GM12878 (cell line): Measurements from ENCODE around the gene SLC25A48. TPM values are rescaled to one million over a fixed set of nuclear protein-coding genes. Genes with fewer than 3 reads are reported as not detected.
"Not testable (repeated sequence)": the region's sequence is repeated elsewhere in the genome, so short reads cannot be mapped to it uniquely, and the experiment has no call there.

Experiments used
- ATAC-seq: fragments of 200-7000 bp; cut with Tn5 transposase; 3 replicates; pipeline ENCODE4 v1.9.1; 2020; ENCODE audit warnings: mild to moderate bottlenecking, moderate library complexity
- BruUV-seq: library from RNA; stranded (reverse); fragments of 400-500 nt; replicated peaks from 2 replicates; lab custom pipeline; 2021; lab: Mats Ljungman, UMichigan
- CTCF ChIA-PET: fragments of 300-600 bp; sonication (Branson Sonifier 250); formaldehyde crosslinking; extraction: SDS; loops from one replicate; lab custom pipeline; 2021; ENCODE audit warnings: inconsistent platforms; lab: Yijun Ruan, JAX
- POLR2A ChIA-PET: fragments of 350-600 bp; formaldehyde crosslinking; extraction: SDS; loops from one replicate; lab custom pipeline; 2021; ENCODE audit warnings: inconsistent platforms; lab: Charles Lee
- RAD21 ChIA-PET: fragments of 300-600 bp; sonication (Branson Sonifier 250); formaldehyde crosslinking; loops from one replicate; lab custom pipeline; 2023; ENCODE audit warnings: antibody characterized with exemption; ENCODE audit not compliant: unreplicated experiment; lab: Charles Lee
- SMC1A ChIA-PET: fragments of 300-600 bp; sonication (Branson Sonifier 250); formaldehyde crosslinking; loops from one replicate; lab custom pipeline; 2023; ENCODE audit not compliant: unreplicated experiment, uncharacterized antibody; lab: Charles Lee
- DNase-seq: peaks from one replicate; pipeline ENCODE4 v3.0.0-alpha.2; 2011; ENCODE audit warnings: low read depth, low spot score
- FAIRE-seq: peaks from 3 replicates; lab custom pipeline; 2011; peaks lifted over from hg19 to GRCh38; lab: Jason Lieb, UNC
- H2AFZ ChIP-seq: 2 replicates; pipeline ENCODE4 v1.6.0; 2011; ENCODE audit warnings: low read depth, low read length, control low read depth; ENCODE audit not compliant: control insufficient read depth
- H3K27ac ChIP-seq: 2 replicates; pipeline ENCODE4 v1.5.1; 2011; ENCODE audit warnings: control low read depth; ENCODE audit not compliant: control insufficient read depth, insufficient read depth
- H3K27me3 ChIP-seq, 2 experiments: replicated peaks in 1 of 2; 2 replicates each; pipeline versions ENCODE4 v1.6.0 to v1.6.1; 2011; ENCODE audit warnings: low read length in 1 of 2; ENCODE audit not compliant: control insufficient read depth in 2 of 2, insufficient read depth in 2 of 2
- H3K36me3 ChIP-seq, 2 experiments: 2 replicates each; pipeline ENCODE4 v1.5.1; 2011; ENCODE audit warnings: low read length in 1 of 2; ENCODE audit not compliant: control insufficient read depth in 2 of 2, insufficient read depth in 2 of 2
- H3K4me1 ChIP-seq: 2 replicates; pipeline ENCODE4 v1.6.1; 2011; ENCODE audit warnings: mild to moderate bottlenecking, low read length, moderate library complexity, mixed read lengths; ENCODE audit not compliant: control insufficient read depth, insufficient read depth
- H3K4me2 ChIP-seq: 2 replicates; pipeline ENCODE4 v1.6.0; 2011; ENCODE audit warnings: control low read depth; ENCODE audit not compliant: control insufficient read depth, insufficient read depth
- H3K4me3 ChIP-seq: fragments of 200-600 bp; sonication (generic); 2 replicates; pipeline ENCODE4 v1.5.1; 2016
- H3K79me2 ChIP-seq: 2 replicates; pipeline ENCODE4 v1.6.0; 2011; ENCODE audit warnings: low read length; ENCODE audit not compliant: control insufficient read depth, insufficient read depth
- H3K9ac ChIP-seq: 2 replicates; pipeline ENCODE4 v1.8.0; 2011; ENCODE audit warnings: low read length, control low read depth, mixed read lengths; ENCODE audit not compliant: control insufficient read depth, insufficient read depth
- H3K9me3 ChIP-seq: replicated peaks from 3 replicates; pipeline ENCODE4 v1.5.1; 2011; ENCODE audit warnings: mild to moderate bottlenecking, low read length; ENCODE audit not compliant: control insufficient read depth, insufficient read depth
- H4K20me1 ChIP-seq: 2 replicates; pipeline ENCODE4 v1.6.0; 2011; ENCODE audit not compliant: control insufficient read depth, insufficient read depth
- ATF2 ChIP-seq: IDR thresholded peaks from 2 replicates; pipeline ENCODE4 v1.6.1; 2012; ENCODE audit warnings: low read length, inconsistent platforms
- EED ChIP-seq: sonication (generic); IDR thresholded peaks from 2 replicates; pipeline ENCODE4 v1.6.1; 2016; ENCODE audit warnings: antibody characterized with exemption, low read depth
- FOXM1 ChIP-seq: IDR thresholded peaks from 2 replicates; pipeline ENCODE4 v1.6.1; 2012; ENCODE audit warnings: low read depth, mild to moderate bottlenecking, inconsistent platforms, low read length, moderate library complexity
- IKZF1 ChIP-seq: fragments of 450-650 bp; conservative IDR thresholded peaks from 2 replicates; pipeline ENCODE4 v1.6.1; 2017; ENCODE audit warnings: antibody characterized with exemption, mild to moderate bottlenecking
- MAX ChIP-seq: IDR thresholded peaks from 2 replicates; pipeline ENCODE4 v1.6.1; 2012; ENCODE audit warnings: low read depth, low read length, improper control_type of control experiment
- RUNX3 ChIP-seq: IDR thresholded peaks from 2 replicates; pipeline ENCODE4 v1.6.1; 2012; ENCODE audit warnings: low read length, inconsistent platforms
- TCF7 ChIP-seq: IDR thresholded peaks from 2 replicates; pipeline ENCODE4 v1.6.1; 2014; ENCODE audit warnings: antibody characterized with exemption, borderline replicate concordance
- YBX1 ChIP-seq: fragments of 450-650 bp; IDR thresholded peaks from 2 replicates; pipeline ENCODE4 v1.6.1; 2016; ENCODE audit warnings: antibody characterized with exemption
- ZNF687 ChIP-seq: fragments of 450-650 bp; IDR thresholded peaks from 2 replicates; pipeline ENCODE4 v1.6.1; 2017; ENCODE audit warnings: mild to moderate bottlenecking, moderate library complexity
- ZSCAN29 ChIP-seq: fragments of 450-650 bp; IDR thresholded peaks from 2 replicates; pipeline ENCODE4 v1.6.1; 2017; ENCODE audit warnings: mild to moderate bottlenecking, moderate library complexity
- WGBS: methylation state at CpG from one replicate; pipeline ENCODE4 v1.1.6; 2016; ENCODE audit warnings: low lambda C conversion rate; ENCODE audit not compliant: insufficient replicate concordance, insufficient coverage; ENCODE audit errors: missing lambda C conversion rate; 5-methylcytosine and 5-hydroxymethylcytosine counted together
- in situ Hi-C: fragments of 300-500 bp; cut with MboI; formaldehyde crosslinking; loops from 9 replicates; pipeline ENCODE4 v1.14.3; 2018; ENCODE audit warnings: mixed read lengths
- intact Hi-C: fragments of 100-400 bp; cut with micrococcal nuclease; formaldehyde crosslinking; loops from one replicate; pipeline ENCODE4 v1.14.2; 2022; ENCODE audit not compliant: unreplicated experiment
- polyA plus RNA-seq, 11 experiments: library from polyadenylated mRNA; depleted of rRNA in 4 of 11; unstranded in 6 of 11; stranded (reverse) in 5 of 11; fragments of >200 nt; fragmentation: Nextera tagmentation in 4 of 11; fragmentation: Illumina TruSeq in 1 of 11; extraction: Ambion mirVana in 4 of 11; extraction: Trizol in 1 of 11; gene quantifications; 1 replicate in 1 of 11; 2 replicates in 10 of 11; pipeline versions ENCODE4 v1.2.1 to v1.2.3, GENCODE V29; 2011 to 2016; ENCODE audit warnings: inconsistent platforms in 2 of 11, missing spikeins in 2 of 11, low read depth in 1 of 11
- total RNA-seq, 4 experiments: library from RNA; depleted of rRNA in 3 of 4; stranded (reverse); fragments of >200 nt in 3 of 4; fragmentation: Illumina TruSeq in 1 of 4; extraction: Trizol in 1 of 4; gene quantifications; 2 replicates each; pipeline versions ENCODE4 v1.2.1 to v1.2.3, GENCODE V29; 2013 to 2021

SLC25A48 gene
- total and polyA plus RNA-seq, 10 of the 15 experiments (the other 5 are each of a cell fraction or from before 2014, with no cell fraction given) = 0.06 TPM; not detected in 9

DNA sequence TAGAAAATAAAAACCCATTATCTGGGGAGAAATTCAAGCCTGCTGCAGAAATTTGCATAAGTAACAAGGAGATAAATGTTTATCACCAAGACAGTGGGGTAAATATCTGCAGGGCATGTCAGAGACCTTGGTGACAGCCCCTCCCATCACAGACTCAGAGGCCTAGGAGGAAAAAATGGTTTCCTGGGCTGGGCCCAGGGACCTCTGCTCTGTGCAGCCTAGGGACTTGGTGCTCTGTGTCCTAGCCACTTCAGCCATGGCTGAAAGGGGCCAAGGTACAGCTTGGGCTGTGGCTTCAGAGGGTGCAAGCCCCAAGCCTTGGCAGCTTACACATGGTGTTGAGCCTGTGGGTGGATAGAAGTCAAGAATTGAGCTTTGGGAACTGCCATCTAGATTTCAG is 3.9 kb downstream of the SLC25A48 start:
- FAIRE-seq, in situ Hi-C loops: not testable (repeated sequence)

GRCh38 chr5:135839566-135839965 is 5.1 kb downstream of the SLC25A48 start:
- H3K27me3 ChIP-seq = peaks cover 0 to 7% of the 10 kb centered on the region in 2 experiments; a peak in 2 of 4 replicates
- in situ Hi-C loops = no loop called here
- H2AFZ ChIP-seq = no peak overlapping the region
- H3K79me2 ChIP-seq = no peaks in the 10 kb centered on the region
- H3K9ac ChIP-seq = no peak overlapping the region
- intact Hi-C loops = no loop called here
- no peaks in the 10 kb centered on the region; the same call in 2 of the 3 replicates for H3K9me3 ChIP-seq
- no peaks in the 10 kb centered on the region for H3K36me3 ChIP-seq
- ChIA-PET POLR2A (no interaction called here), RAD21 (no interaction called here), SMC1A (interaction anchor here (1.0 to 1.2 kb wide), 2 partner anchors 9 to 278 kb away, joined by 3 read pairs; no protein-coding TSS in a partner anchor), CTCF (interaction anchor here (1.4 to 1.5 kb wide), 2 partner anchors 10 to 279 kb away, joined by 3 to 5 read pairs; no protein-coding TSS in a partner anchor)
- H4K20me1 ChIP-seq = no peaks in the 10 kb centered on the region
- H3K4me2 ChIP-seq = no peak overlapping the region
- no TSS peak for BruUV-seq
- WGBS = 0% methylated on average over 4 of the region's 4 CpGs
- no peak overlapping the region for H3K4me3 ChIP-seq
- ATAC-seq (no peak), FAIRE-seq (no peak), DNase-seq (no peak)
- no peak overlapping the region for H3K27ac ChIP-seq
- H3K4me1 ChIP-seq = no peaks in the 10 kb centered on the region
- TF ChIP-seq EED (no peak), ZNF687 (no peak), MAX (no peak), YBX1 (no peak), TCF7 (no peak), ATF2 (no peak), RUNX3 (no peak), FOXM1 (no peak), ZSCAN29 (no peak), IKZF1 (no peak)

More for the DNA sequence above, 3.9 kb downstream of the SLC25A48 start:
- H3K27ac ChIP-seq, H3K4me1 ChIP-seq, intact Hi-C loops, POLR2A ChIA-PET, RAD21 ChIA-PET, H3K79me2 ChIP-seq, H2AFZ ChIP-seq, H3K36me3 ChIP-seq, ATAC-seq, H3K9ac ChIP-seq, H3K9me3 ChIP-seq, DNase-seq, BruUV-seq, H4K20me1 ChIP-seq, H3K4me3 ChIP-seq, H3K4me2 ChIP-seq: not testable (repeated sequence)
- CTCF ChIA-PET = interaction anchor here (1.4 kb wide), 1 partner anchor 8 kb away, joined by 3 read pairs; no protein-coding TSS in a partner anchor
- SMC1A ChIA-PET = interaction anchor here (1.2 kb wide), 1 partner anchor 8 kb away, joined by 3 read pairs; no protein-coding TSS in a partner anchor
- peaks cover 0 to 12% of the 10 kb centered on the region in 2 experiments; a peak in 2 of 4 replicates for H3K27me3 ChIP-seq
